HEK293 (cell line): ENCODE results near the gene ZNF684.

Experiments
- CTCF ChIA-PET: fragments of 350-600 bp; formaldehyde crosslinking; extraction: SDS; loops from one replicate; lab custom pipeline; 2021; ENCODE audit warnings: antibody characterized with exemption; lab: Yijun Ruan, JAX
- POLR2A ChIA-PET: fragments of 300-600 bp; formaldehyde crosslinking; extraction: SDS; loops from one replicate; lab custom pipeline; 2020; ENCODE audit warnings: antibody characterized with exemption, inconsistent platforms; lab: Yijun Ruan, JAX
- H3K27ac ChIP-seq: fragments of 200-500 bp; sonication (Bioruptor generic); 2 replicates; pipeline ENCODE4 v1.5.1; 2014; ENCODE audit warnings: low read depth, low read length, control low read depth, inconsistent platforms; ENCODE audit errors: extremely low read depth
- H3K36me3 ChIP-seq, 2 experiments: fragments of 200-500 bp in 1 of 2; sonication (Bioruptor generic) in 1 of 2; 1 replicate in 1 of 2; 2 replicates in 1 of 2; pipeline ENCODE4 v1.5.1; 2014 to 2017; ENCODE audit warnings: inconsistent platforms in 2 of 2, low read length in 2 of 2; ENCODE audit not compliant: control insufficient read depth in 2 of 2, insufficient read depth in 1 of 2
- H3K4me1 ChIP-seq: fragments of 200-500 bp; sonication (Bioruptor generic); 2 replicates; pipeline ENCODE4 v1.5.1; 2014; ENCODE audit warnings: mild to moderate bottlenecking, low read length, inconsistent platforms; ENCODE audit not compliant: control insufficient read depth, insufficient read depth
- H3K4me3 ChIP-seq: 2 replicates; pipeline ENCODE4 v1.5.1; 2011; ENCODE audit warnings: low read depth, mild to moderate bottlenecking, control low read depth, low read length, moderate library complexity
- H3K9me3 ChIP-seq: fragments of 200-500 bp; sonication (Bioruptor generic); 2 replicates; pipeline ENCODE4 v1.5.1; 2014; ENCODE audit warnings: low read depth, low read length, inconsistent platforms; ENCODE audit not compliant: control insufficient read depth, insufficient read depth
- HIC1 ChIP-seq: fragments of 450-650 bp; formaldehyde crosslinking; IDR thresholded peaks from 2 replicates; pipeline ENCODE4 v1.5.1; 2016; ENCODE audit warnings: missing biosample characterization, missing genetic modification characterization
- HOXA7 ChIP-seq: sonication (generic); formaldehyde crosslinking; IDR thresholded peaks from 2 replicates; pipeline ENCODE4 v1.8.1; 2022; ENCODE audit warnings: missing genetic modification reagents, borderline replicate concordance
- HOXD13 ChIP-seq: sonication (generic); formaldehyde crosslinking; IDR thresholded peaks from 2 replicates; pipeline ENCODE4 v1.8.0; 2022; ENCODE audit warnings: missing genetic modification reagents, borderline replicate concordance
- KLF16 ChIP-seq: fragments of 450-650 bp; formaldehyde crosslinking; IDR thresholded peaks from 2 replicates; pipeline ENCODE4 v1.5.1; 2017; ENCODE audit warnings: missing biosample characterization, missing genetic modification characterization
- ZBTB17 ChIP-seq: fragments of 450-650 bp; formaldehyde crosslinking; IDR thresholded peaks from 2 replicates; pipeline ENCODE4 v1.5.1; 2016; ENCODE audit warnings: missing biosample characterization, missing genetic modification characterization
- ZBTB26 ChIP-seq: fragments of 450-650 bp; formaldehyde crosslinking; optimal IDR thresholded peaks from 2 replicates; pipeline ENCODE3; 2016; ENCODE audit warnings: missing biosample characterization, mild to moderate bottlenecking, missing genetic modification characterization
- ZBTB49 ChIP-seq: fragments of 450-650 bp; formaldehyde crosslinking; IDR thresholded peaks from 2 replicates; pipeline ENCODE4 v1.5.1; 2016; ENCODE audit warnings: missing biosample characterization, missing genetic modification characterization, low read depth
- ZBTB6 ChIP-seq: fragments of 450-650 bp; formaldehyde crosslinking; IDR thresholded peaks from 2 replicates; pipeline ENCODE4 v1.5.1; 2017; ENCODE audit warnings: missing biosample characterization, missing genetic modification characterization
- ZFHX2 ChIP-seq: fragments of 450-650 bp; formaldehyde crosslinking; conservative IDR thresholded peaks from 2 replicates; pipeline ENCODE4 v1.5.1; 2016; ENCODE audit warnings: missing biosample characterization, missing genetic modification characterization
- ZNF132 ChIP-seq: fragments of 450-650 bp; formaldehyde crosslinking; IDR thresholded peaks from 2 replicates; pipeline ENCODE4 v1.5.1; 2017; ENCODE audit warnings: missing biosample characterization, missing genetic modification characterization, borderline replicate concordance
- ZNF146 ChIP-seq: fragments of 450-650 bp; formaldehyde crosslinking; IDR thresholded peaks from 2 replicates; pipeline ENCODE4 v1.5.1; 2016; ENCODE audit warnings: missing biosample characterization, missing genetic modification characterization
- ZNF148 ChIP-seq: fragments of 450-650 bp; formaldehyde crosslinking; IDR thresholded peaks from 2 replicates; pipeline ENCODE4 v1.5.0; 2017; ENCODE audit warnings: missing biosample characterization, missing genetic modification characterization, borderline replicate concordance
- ZNF155 ChIP-seq: fragments of 450-650 bp; formaldehyde crosslinking; IDR thresholded peaks from 2 replicates; pipeline ENCODE4 v1.5.1; 2016; ENCODE audit warnings: missing biosample characterization, missing genetic modification characterization
- ZNF248 ChIP-seq: fragments of 450-650 bp; formaldehyde crosslinking; IDR thresholded peaks from 2 replicates; pipeline ENCODE4 v1.5.1; 2017; ENCODE audit warnings: missing biosample characterization, missing genetic modification characterization
- ZNF266 ChIP-seq: fragments of 450-650 bp; formaldehyde crosslinking; IDR thresholded peaks from 2 replicates; pipeline ENCODE4 v1.5.1; 2016; ENCODE audit warnings: missing biosample characterization, missing genetic modification characterization, low read depth
- ZNF280D ChIP-seq: fragments of 450-650 bp; formaldehyde crosslinking; IDR thresholded peaks from 2 replicates; pipeline ENCODE4 v1.5.1; 2016; ENCODE audit warnings: missing biosample characterization, missing genetic modification characterization
- ZNF398 ChIP-seq: fragments of 450-650 bp; formaldehyde crosslinking; IDR thresholded peaks from 2 replicates; pipeline ENCODE4 v1.5.1; 2017; ENCODE audit warnings: missing biosample characterization, missing genetic modification characterization
- ZNF555 ChIP-seq: fragments of 450-650 bp; formaldehyde crosslinking; conservative IDR thresholded peaks from 2 replicates; pipeline ENCODE4 v1.5.1; 2017; ENCODE audit warnings: missing biosample characterization, mild to moderate bottlenecking, missing genetic modification characterization, inconsistent platforms
- ZNF558 ChIP-seq: fragments of 450-650 bp; formaldehyde crosslinking; IDR thresholded peaks from 2 replicates; pipeline ENCODE4 v1.5.1; 2016; ENCODE audit warnings: missing biosample characterization, missing genetic modification characterization
- ZNF621 ChIP-seq: fragments of 450-650 bp; formaldehyde crosslinking; IDR thresholded peaks from 2 replicates; pipeline ENCODE4 v1.5.1; 2017; ENCODE audit warnings: missing biosample characterization, missing genetic modification characterization
- ZSCAN30 ChIP-seq: fragments of 450-650 bp; IDR thresholded peaks from 2 replicates; pipeline ENCODE4 v1.5.1; 2018; ENCODE audit warnings: missing biosample characterization, mild to moderate bottlenecking, missing genetic modification characterization, moderate library complexity
- ZXDB ChIP-seq: fragments of 450-650 bp; formaldehyde crosslinking; IDR thresholded peaks from 2 replicates; pipeline ENCODE4 v1.5.1; 2016; ENCODE audit warnings: missing biosample characterization, missing genetic modification characterization

Gene ZNF684

GRCh38 chr1:40531381-40532061 is at the start of gene ZNF684:
ZNF684 (plus strand) TSS chr1:40531637; CDS start chr1:40533167, 1,530 bp downstream.
- H3K4me1 ChIP-seq = no peaks in the 10 kb centered on the region
- ChIA-PET CTCF (interaction anchor here (0.6 to 1.8 kb wide), 13 partner anchors 13 to 1525 kb away, joined by 3 to 16 read pairs (median 4); no protein-coding TSS in a partner anchor), POLR2A (interaction anchor here (0.5 to 2.4 kb wide), 19 partner anchors 12 to 829 kb away, joined by 3 to 17 read pairs (median 3); partner anchors contain the start of genes CTPS1, EXO5, NFYC and ZFP69)
- H3K9me3 ChIP-seq = no peaks in the 10 kb centered on the region
- peaks cover 4 to 13% of the 10 kb centered on the region in 2 experiments; a peak in 2 of 3 replicates for H3K36me3 ChIP-seq
- peak within 1 kb of the TSS; percentile 38; the same call in 1 of the 2 replicates for H3K27ac ChIP-seq
- peak within 1 kb of the TSS; percentile 66 for H3K4me3 ChIP-seq
- TF ChIP-seq ZNF266 (tag by site-specific recombination) = no peak
- no peak for TF ChIP-seq ZNF621 (tag by site-specific recombination)
- no peak for TF ChIP-seq ZBTB6 (tag by site-specific recombination)
- no peak for TF ChIP-seq HOXD13 (CRISPR knock-in tag)
- TF ChIP-seq KLF16 (tag by site-specific recombination) = no peak; the same call in 1 of the 2 replicates
- no peak for TF ChIP-seq HOXA7 (CRISPR knock-in tag)
- TF ChIP-seq ZBTB26 (tag by site-specific recombination) = no peak
- TF ChIP-seq ZNF132 (tag by site-specific recombination) = no peak
- TF ChIP-seq ZNF146 (tag by site-specific recombination) = no peak
- TF ChIP-seq ZNF555 = no peak
- TF ChIP-seq ZBTB49 (tag by site-specific recombination) = no peak
- TF ChIP-seq ZSCAN30 (tag by site-specific recombination) = peak; percentile 67; the same call in 1 of the 2 replicates
- no peak for TF ChIP-seq ZNF248 (tag by site-specific recombination)
- no peak for TF ChIP-seq ZFHX2
- TF ChIP-seq ZNF280D (tag by site-specific recombination) = no peak
- peak; percentile 94 for TF ChIP-seq ZBTB17 (tag by site-specific recombination)
- no peak for TF ChIP-seq ZNF558 (tag by site-specific recombination)
- no peak for TF ChIP-seq ZNF398 (tag by site-specific recombination)
- TF ChIP-seq ZXDB (tag by site-specific recombination) = no peak; the same call in 1 of the 2 replicates
- no peak for TF ChIP-seq ZNF155
- no peak for TF ChIP-seq HIC1 (tag by site-specific recombination)
- no peak for TF ChIP-seq ZNF148 (tag by site-specific recombination)
